Dedifferentiated amniotic fluid mesenchymal stem cell (primary cell): ENCODE data around the gene ARHGAP8.
"Not testable (repeated sequence)": the region's sequence is repeated elsewhere in the genome, so short reads cannot be mapped to it uniquely, and the experiment has no call there.

Experiments
- DNase-seq: peaks from one replicate; pipeline ENCODE4 v3.0.0-alpha.2; 2016; ENCODE audit errors: extremely low spot score

ARHGAP8 gene

DNA sequence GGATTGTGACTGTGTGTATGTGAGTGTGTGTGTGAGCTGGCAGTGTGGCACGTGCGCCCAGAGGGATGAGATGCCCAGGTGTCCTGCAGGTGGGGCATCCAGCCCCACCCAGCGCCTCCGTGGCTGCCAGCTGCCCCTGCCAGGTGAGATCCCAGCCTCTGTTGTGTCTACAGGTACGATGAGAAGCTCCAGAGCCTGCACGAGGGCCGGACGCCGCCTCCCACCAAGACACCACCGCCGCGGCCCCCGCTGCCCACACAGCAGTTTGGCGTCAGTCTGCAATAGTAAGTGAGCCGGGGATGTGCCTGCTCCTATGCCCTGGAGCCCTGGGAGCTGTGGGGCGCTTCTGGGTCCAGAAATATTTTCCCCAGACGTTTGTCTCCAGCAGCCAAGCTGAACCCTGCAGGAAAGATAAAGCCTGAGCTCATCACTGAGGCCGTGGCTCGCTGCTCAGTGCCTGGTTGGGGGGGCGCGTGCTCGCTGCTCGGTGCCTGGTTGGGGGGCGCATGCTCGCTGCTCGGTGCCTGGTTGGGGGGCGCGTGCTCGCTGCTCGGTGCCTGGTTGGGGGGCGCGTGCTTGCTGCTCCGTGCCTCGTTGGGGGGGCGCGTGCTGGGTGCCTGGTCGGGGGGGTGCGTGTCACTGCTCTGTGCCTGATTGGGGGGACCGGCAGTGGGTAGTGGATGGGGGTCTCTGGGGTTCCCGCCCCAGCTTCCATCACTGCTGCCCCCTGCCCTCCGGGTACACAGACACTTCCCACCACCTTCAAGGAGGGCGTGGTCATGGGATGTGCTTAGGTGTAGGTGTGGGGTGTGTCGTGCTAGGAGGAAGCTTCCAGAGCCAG lies 73.2 kb downstream of the ARHGAP8 start:
- no peak for DNase-seq

DNA sequence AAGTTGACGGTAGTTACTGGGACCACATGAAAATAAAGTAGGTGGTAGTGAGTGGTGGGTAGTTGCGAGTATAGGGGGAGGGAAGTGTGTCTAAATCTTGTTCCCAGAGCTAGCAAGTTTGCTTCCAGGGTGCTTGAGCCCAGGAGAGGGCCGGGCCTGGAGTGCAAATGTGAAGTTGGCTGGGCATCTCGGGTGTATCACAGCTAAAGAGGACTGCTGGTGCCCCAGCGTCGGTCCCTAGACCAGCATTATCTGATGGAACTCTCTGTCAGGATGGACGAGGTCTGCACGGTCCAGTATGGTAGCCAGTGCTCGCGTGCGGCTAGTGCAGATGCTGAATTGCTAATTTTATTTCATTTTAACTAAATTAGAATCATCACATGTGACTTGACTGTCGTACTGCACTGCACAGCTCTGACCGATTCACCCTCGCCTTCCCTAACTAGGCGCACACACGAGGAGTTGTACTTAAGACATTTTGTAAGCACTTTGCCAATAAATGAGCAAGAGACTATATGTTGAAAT lies 75.4 kb downstream of the ARHGAP8 start:
- DNase-seq: no peak

DNA sequence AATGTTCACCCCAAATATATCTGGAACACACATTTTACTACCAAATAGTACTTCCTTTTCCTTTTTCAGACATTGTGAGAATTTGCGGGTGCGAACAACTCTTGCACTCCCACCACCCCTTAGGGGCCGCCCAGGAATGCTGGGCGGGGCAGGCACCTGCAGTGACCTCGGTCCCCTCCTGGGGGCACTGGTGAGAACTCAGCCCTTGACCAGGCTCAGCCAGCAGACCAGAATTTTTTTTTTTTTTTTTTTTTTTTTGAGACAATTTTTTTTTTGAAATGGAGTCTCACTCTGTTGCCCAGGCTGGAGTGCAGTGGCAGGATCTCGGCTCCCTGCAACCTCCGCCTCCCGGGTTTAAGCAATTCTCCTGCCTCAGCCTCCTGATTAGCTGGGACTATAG lies 75.8 kb downstream of the ARHGAP8 start:
- no peak for DNase-seq

DNA sequence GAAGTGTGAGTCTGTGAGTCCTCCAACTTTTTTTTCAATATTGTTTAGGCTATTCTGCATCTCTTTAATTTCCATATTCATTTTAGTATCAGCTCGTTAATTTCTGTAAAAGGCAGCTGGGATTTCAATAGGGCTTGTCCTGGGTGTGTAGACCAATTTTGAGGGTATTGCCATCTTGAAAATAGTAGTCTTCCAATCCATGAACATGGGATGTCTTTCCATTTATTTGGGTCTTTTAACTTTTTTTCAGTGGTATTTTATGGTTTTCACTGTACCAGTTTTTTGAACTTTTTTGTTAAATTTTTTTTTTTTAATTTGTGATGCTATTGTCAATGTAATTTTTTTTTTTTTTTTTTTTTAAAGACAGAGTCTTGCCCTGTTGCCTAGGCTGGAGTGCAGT lies 79.5 kb downstream of the ARHGAP8 start:
- no peak for DNase-seq

DNA sequence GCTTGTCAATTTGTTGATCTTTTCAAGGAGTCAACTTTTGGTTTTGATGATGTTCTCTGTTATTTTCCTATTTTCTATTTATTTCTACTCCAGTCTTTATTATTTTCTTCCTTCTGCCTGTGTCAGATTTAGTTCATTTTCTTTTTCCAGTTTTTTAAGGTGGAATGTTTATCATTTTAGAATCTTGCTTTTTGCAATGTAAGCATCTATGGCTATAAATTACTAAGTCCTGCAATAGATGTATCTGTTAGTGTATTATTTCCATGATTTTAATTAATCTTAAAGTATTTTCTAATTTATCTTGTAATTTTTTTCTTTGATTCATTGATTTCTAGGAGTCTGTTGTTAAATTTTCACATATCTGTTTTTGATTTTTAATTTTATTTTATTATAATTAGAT lies 81.7 kb downstream of the ARHGAP8 start:
- DNase-seq: no peak

DNA sequence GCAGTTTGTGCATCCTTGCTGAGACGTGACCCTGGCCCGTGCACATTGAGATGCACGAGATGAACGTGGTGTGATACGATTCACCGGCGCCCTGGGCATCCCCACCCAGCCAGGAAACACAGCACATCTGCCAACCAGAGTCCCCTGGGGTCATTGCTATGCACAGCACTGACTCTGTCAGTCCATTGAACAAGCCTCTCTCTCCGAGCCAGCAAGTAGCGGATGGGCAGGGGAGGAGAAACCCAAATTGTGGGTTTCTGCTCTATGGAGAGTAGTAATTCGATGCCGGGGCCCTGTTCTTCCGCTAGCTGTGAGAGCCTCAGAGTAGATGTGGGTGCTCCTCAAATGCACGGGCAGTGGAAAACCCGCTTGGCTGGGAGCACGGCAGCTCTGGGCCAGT lies 85.1 kb downstream of the ARHGAP8 start:
- no peak for DNase-seq

DNA sequence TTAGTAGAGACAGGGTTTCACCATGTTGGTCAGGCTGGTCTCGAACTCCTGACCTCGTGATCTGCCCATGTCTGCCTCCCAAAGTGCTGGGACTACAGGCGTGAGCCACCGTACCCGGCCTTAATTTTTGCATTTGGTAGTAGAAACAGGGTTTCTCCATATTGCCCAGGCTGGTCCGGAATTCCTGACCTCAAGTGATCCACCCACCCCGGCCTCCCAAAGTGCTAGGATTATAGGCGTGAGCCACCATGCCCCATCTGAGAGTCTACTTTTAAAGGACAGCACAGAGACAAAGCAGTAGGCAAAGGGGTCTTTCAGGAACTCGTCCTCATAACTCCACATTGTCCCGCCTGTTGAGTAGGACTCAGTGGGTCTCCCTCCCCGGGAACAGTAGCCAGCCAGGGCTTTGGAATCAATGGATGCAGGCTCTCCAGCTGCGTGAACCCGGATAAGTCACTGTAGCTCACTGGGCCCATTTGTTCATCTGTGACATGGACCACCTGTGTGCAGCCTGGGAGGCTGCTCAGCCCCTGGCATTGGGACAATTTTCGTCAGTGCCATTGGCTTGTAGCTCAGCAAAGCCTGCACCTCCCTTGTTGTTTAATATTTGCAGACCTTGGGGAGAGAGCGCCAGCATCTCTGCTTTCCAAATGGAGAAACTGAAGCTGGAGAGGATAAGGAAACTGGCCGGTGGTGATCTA lies 86.1 kb downstream of the ARHGAP8 start:
- DNase-seq: no peak

DNA sequence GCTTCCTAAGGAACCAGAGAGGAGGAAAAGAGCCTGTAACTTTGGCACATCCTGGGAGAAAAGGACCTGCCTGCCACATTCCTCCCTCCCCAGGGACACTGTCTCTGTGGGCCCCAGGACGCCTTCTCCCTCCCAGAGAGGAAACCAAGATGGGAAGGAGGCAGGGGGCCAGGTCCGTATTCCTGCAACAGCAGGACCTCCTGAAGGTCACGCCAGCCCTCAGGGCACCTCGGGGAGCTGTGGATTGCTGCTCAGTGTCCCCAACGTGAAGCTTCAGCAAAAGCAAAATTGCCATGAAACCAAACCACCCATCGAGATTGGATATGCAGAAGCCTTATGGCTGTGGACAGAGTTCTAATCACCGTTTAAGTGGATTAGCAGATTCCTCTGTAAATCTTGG lies 86.7 kb downstream of the ARHGAP8 start:
- DNase-seq: no peak

DNA sequence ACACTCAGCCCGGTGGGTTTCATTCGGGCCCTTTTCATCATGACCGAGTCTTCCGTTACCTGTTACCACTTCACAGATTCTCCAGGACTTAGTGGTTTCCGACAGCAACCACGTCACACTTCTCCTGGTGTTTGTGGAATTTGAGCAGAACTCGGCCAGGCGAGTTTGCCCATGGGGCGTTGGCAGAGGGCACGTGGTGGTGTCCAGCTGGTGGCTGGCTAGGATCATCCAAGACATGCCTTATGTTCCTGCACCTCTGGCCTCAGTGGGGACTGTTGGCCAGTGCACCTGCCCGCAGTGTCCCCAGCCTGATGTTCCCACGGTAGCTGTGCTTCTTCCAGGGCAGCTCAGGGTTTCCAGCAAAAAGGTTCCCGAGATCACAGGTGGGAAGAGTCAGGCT lies 87.3 kb downstream of the ARHGAP8 start:
- no peak for DNase-seq

DNA sequence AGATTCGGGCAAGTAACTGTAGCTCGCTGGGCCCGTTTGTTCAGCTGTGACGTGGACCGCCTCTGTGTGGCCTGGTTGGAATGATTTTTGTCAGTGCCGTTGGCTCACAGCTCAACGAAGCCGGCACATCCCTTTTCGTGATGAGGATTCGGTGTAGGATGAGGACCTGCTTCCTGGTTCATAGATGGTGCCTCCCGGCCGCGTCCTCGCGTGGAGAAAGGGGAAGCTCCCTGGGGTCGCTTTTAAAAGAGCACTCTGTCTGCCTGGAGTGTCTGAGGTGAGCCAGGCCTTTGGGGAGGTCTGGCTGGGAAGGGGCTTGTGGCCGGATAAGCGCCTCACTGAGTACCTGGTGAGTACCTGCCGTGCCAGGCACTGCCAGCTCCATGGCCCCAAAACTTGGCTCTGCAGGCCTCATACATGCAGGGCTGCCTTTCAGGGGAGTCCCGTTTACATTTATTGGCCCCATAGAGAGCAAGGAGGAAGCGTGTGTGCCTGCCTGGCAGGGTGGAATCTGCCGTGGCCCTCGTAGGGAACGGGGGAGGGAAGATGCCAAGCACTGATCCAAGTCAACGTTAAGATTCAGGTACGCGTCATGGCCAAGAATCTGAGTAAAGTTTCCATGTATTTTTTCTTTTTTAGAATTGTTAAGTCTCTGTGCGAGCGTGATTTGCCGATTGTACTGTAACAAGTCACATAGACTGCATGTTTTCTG lies 88.4 kb downstream of the ARHGAP8 start:
- no peak for DNase-seq

DNA sequence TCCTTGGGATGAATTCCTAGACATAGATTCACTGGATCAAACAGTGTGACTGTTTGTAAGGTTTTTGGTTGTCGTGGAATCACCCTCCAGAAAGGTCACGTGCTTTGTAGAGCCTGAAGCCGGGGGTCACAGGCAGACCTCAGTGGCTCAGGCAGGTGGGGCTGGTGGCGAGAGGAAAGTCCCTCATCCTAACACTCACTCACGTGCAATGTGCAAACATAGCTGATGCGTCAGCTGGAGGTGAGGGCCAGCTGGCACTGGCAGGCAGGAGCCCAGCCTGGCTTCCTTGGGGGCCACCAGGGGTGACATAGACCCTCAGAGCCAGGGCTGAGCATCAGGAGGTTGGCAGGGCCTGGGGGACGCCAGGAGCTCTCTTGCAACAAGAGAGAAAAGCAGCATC lies 90.0 kb downstream of the ARHGAP8 start:
- DNase-seq: no peak

DNA sequence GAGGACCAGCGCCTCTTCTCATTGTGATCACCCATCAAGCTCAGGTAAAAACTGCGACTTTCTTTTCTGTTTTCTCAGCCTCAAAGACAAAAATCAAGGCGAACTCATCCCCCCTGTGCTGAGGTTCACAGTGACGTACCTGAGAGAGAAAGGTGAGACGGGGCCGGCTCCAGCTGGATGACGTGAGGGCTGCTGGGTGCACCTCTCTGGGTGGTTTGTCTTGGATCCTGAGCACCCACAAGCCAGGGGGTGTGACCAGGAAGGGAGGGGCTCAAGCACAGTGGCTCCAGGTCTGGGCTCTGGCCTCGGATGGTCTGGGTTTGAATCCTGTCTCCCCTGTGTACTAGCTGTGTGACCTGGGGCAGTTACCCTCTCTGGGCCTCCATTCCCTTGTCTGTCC lies 92.8 kb downstream of the ARHGAP8 start:
- DNase-seq: no peak

DNA sequence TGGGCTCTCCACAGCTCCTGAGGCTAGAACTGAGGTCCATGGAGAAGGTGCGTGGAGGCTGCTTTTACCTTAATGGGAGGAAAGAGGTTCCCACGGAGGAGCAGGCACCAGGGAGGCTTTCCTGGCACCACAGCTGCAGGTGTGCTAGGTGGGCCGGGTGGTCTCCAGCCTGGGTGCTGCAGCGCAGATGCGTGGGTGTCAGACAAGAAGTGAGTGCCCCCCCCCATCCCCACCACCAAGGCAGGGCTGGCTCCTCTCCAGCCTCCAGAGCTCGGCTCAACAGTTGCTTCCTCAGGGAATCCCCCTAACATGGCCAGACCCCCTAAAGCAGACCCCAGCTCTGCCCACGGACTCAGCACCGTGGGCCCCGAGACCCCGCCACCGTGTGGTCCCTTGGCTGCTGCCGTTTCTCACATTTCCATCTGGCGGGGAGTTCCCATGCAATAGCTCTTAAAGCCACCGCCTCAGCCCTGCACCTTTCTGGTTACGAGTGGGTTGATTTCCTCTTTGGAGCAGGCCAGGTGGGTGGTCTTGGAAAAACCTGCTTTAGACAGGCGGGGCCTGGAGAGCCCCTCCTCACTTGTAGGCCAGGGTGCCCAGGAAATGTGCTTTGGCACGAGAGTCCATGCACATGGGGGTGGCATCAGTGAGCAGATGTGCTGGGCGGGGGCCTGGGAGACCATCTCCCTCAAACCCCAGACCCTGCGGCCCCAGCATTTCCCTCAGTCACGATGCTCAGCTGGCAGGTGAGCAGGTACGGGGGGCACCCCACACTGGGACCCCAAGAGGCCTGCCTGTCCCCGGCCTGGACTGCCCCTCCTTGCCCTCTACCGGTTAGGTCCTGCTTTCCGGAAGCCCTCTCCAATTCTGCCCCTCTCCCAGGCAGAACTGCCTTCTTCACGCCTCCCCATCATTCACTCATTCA lies 93.7 kb downstream of the ARHGAP8 start:
- DNase-seq: no peak

DNA sequence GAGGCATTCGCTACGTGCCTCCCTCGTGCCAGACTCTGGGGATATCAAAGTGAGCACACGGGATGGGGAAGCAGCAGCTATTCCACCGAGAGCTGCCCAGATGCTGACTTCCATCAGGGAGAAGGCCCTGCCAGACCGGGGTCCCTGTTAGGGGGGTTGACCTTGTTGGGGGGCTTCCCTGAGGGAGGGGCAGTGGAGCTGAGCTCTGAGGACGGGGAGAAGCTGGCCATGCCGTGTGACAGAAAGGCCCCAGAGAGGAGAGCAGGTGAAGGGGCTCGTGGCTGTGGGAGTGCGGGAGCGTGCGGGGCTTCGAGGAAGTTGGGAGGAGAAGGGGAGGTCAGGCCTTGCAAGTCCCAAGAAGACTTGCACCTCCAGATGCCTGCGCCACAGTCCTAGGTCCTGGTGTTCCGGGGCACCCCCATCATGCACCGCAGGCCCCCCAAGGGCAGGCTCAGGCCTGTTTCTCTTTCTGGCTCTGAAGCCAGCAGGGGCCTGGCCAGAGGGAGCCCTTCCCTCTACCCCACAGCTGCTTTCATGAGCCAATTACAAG lies 94.4 kb downstream of the ARHGAP8 start:
- DNase-seq: no peak

DNA sequence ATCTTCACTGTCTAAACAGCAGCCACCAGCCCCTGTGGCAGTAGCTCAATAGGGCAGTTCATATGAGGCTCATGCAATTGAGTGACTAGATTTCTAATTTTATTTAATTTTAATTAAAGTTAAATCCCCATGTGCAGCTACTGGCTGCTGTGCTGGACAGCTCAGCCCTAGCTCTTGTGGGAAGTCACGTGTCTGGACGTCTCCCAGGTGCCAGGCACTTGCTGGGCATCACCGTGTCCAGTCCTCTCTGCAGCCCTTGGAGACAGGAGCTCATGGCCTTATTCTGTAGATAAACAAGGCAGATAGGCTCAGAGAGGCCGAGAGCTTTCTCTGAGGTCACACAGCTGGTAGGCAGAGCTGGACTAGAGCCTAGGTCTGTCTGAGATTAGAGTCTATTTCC lies 95.0 kb downstream of the ARHGAP8 start:
- DNase-seq: no peak

DNA sequence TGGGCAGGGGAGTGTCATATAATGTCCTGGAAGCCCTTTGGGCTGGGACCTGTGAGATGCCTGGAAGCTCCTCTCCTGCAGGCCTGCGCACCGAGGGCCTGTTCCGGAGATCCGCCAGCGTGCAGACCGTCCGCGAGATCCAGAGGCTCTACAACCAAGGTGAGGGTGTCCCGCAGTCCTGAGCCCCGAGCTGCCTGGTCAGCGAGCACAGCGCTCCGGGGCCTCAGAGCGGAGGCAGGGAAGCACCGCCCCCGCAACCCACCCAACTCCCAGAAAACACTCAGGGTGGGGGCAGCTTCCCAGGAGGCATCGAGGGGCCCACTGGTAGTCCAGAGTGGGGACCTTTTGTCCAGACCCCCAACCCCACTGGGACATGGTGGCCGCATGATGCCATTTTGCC lies 95.5 kb downstream of the ARHGAP8 start:
- no peak for DNase-seq

DNA sequence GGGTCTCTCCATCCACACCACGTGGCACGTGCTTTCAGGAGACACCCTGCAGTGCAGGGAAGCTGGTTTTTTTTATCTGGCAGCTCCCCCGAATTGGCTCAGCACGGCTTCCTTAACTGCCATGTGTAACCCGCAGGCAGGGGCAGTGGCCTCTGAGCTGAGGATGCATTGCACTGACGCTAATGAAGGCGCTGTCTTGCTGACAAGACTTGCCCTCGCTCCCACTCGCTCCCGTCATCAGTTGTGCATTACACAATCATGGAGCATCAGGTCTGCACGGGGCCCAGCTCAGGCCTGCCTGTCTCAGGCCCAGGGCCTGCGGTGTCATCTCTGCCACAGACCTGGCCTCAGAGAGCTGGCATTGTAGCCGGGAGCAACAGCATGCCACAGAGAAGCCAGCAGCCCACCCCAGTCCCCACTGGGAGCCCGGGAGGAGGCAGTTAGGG lies 95.9 kb downstream of the ARHGAP8 start:
- DNase-seq: no peak

DNA sequence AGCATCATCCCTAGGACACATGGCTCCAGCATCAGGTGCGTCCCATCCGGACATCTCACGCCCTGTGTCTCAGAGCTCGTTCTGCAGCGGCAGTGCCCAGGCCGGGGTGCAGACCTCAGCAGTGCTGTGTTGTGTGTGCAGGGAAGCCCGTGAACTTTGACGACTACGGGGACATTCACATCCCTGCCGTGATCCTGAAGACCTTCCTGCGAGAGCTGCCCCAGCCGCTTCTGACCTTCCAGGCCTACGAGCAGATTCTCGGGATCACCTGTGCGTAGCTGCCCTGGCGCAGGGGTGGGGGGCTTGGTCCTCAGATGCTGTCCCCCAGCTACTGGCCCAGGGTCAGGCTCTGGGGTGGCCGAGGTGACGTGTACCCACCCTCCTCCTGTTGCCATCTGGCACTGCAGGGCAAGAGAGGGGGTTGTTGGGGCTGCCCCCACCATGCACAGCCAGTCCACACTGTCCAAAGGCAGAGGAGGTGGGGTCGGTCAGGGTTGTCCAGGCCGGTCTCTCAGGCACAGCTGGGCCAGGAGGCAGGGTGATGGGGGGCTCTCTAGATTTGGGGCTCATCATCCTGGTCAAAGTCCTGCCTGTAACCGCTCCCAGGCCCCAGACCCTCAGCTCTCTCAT lies 96.5 kb downstream of the ARHGAP8 start:
- no peak for DNase-seq

DNA sequence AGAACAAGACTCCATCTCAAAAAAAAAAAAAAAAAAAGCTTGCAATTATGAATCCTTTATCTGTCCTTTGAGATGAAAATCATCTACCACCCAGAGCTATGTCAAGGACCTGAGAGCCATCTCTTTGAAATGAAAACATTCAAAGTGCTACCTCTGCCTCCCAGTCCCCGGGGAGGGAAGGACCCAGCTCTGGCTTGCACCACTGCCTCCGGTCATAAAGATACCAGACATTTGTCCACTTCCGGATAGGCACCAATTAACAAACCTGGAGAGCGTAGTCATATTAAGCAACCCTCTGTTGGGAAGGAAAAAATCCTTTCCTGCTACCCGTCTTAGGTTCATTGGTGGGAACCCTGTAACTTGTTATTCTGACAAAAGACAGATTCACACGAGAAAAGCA lies 98.6 kb downstream of the ARHGAP8 start:
- DNase-seq: no peak

DNA sequence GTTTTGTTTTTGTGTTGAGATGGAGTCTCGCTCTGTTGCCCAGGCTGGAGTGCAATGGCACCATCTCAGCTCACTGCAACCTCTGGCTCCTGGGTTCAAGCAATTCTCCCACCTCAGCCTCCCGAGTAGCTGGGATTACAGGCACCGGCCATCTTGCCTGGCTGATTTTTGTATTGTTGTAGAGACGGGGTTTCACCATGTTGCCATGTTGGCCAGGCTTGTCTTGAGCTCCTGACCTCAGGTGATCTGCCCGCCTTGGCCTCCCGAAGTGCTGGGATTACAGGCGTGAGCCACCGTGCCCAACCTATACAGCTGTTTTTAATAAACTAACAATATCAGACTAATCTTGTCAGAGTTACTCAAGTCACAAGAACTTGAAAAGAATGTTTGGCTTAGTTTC lies 102.3 kb downstream of the ARHGAP8 start:
- not testable (repeated sequence) for DNase-seq

DNA sequence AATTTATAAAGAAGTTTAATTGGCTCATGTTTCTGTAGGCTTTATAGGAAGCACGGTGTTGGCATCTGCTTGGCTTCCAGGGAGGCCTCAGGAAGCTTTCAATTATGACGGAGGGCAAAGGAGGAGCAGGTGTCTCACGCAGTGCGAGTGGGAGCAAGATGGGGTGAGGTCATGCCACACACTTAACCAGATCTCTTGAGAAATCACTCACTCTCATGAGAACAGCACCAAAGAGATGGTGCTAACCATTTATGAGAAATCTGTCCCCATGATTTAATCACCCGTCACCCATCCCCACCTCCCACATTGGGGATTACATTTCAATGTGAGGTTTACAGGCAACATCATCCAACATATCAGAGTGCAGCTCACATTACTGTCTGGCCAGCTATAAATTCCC lies 103.5 kb downstream of the ARHGAP8 start:
- DNase-seq: no peak
